DOHH2 (cell line): ENCODE data around the gene SRGAP1.

Experiments used
- H3F3A ChIP-seq: fragments of 200-600 bp; sonication (generic), shearing (Covaris generic); 2 replicates; pipeline ENCODE4 v1.6.0; 2016; ENCODE audit warnings: antibody characterized with exemption, mild to moderate bottlenecking; ENCODE audit not compliant: control insufficient read depth, insufficient read depth
- H3K27ac ChIP-seq: fragments of 200-600 bp; sonication (generic); 2 replicates; pipeline ENCODE4 v1.5.1; 2014; ENCODE audit warnings: low read depth, mild to moderate bottlenecking, low read length, moderate library complexity
- H3K27me3 ChIP-seq: fragments of 200-600 bp; sonication (generic); 2 replicates; pipeline ENCODE4 v1.6.1; 2014; ENCODE audit warnings: mild to moderate bottlenecking, low read length, mixed read lengths; ENCODE audit not compliant: control insufficient read depth
- H3K36me3 ChIP-seq: fragments of 200-600 bp; sonication (generic); 2 replicates; pipeline ENCODE4 v1.6.1; 2014; ENCODE audit warnings: mild to moderate bottlenecking, low read length, moderate library complexity, mixed read lengths; ENCODE audit not compliant: control insufficient read depth
- H3K4me1 ChIP-seq: fragments of 200-600 bp; sonication (generic); 2 replicates; pipeline ENCODE4 v1.6.1; 2014; ENCODE audit warnings: mild to moderate bottlenecking, low read length, mixed read lengths; ENCODE audit not compliant: control insufficient read depth
- H3K4me2 ChIP-seq: fragments of 200-600 bp; sonication (generic); 2 replicates; pipeline ENCODE4 v1.6.0; 2014; ENCODE audit warnings: mild to moderate bottlenecking, low read length, moderate library complexity
- H3K4me3 ChIP-seq: fragments of 200-600 bp; sonication (generic); 2 replicates; pipeline ENCODE4 v1.5.1; 2014; ENCODE audit warnings: mild to moderate bottlenecking, low read length, mixed read lengths
- H3K79me2 ChIP-seq: fragments of 200-600 bp; sonication (generic); 2 replicates; pipeline ENCODE4 v1.6.1; 2014; ENCODE audit warnings: mild to moderate bottlenecking, low read length, mixed read lengths; ENCODE audit not compliant: control insufficient read depth
- H3K9me2 ChIP-seq: fragments of 200-600 bp; sonication (generic); replicated peaks from 2 replicates; pipeline ENCODE4 v1.6.1; 2014; ENCODE audit warnings: mild to moderate bottlenecking, low read length, mixed read lengths; ENCODE audit not compliant: control insufficient read depth
- H3K9me3 ChIP-seq: fragments of 200-600 bp; sonication (generic); 2 replicates; pipeline ENCODE4 v1.6.1; 2014; ENCODE audit warnings: antibody characterized with exemption, low read length, mixed read lengths; ENCODE audit not compliant: control insufficient read depth, insufficient read depth
- H4K20me1 ChIP-seq: fragments of 200-600 bp; sonication (generic); 2 replicates; pipeline ENCODE4 v1.6.0; 2014; ENCODE audit warnings: low read depth, mild to moderate bottlenecking, antibody characterized with exemption, low read length, moderate library complexity; ENCODE audit not compliant: control insufficient read depth, insufficient read depth
- EZH2phosphoT487 ChIP-seq: fragments of 200-600 bp; sonication (generic); IDR thresholded peaks from 2 replicates; pipeline ENCODE4 v1.6.1; 2017; ENCODE audit warnings: borderline replicate concordance, mild to moderate bottlenecking, antibody characterized with exemption, low read length, moderate library complexity, mixed read lengths
- TF ChIP-seq, protein P1 (sequence below): fragments of 200-600 bp; sonication (generic); IDR thresholded peaks from one replicate; pipeline ENCODE4 v1.5.1; 2014; ENCODE audit warnings: antibody characterized with exemption, mild to moderate bottlenecking, low read depth, low read length; ENCODE audit not compliant: poor library complexity, severe bottlenecking

SRGAP1 gene

GRCh38 chr12:63820427-63820826 is 24.1 kb upstream of the SRGAP1 start:
- H3K27me3 ChIP-seq, result no peaks in the 10 kb centered on the region
- H3K4me1 ChIP-seq, result no peaks in the 10 kb centered on the region
- no peak overlapping the region for H3K27ac ChIP-seq
- no peaks in the 10 kb centered on the region for H3K79me2 ChIP-seq
- H3K9me2 ChIP-seq, result no peaks in the 10 kb centered on the region
- H3K4me3 ChIP-seq, result no peak overlapping the region
- H3F3A ChIP-seq, result no peaks in the 10 kb centered on the region
- no peaks in the 10 kb centered on the region; the same call in 1 of the 2 replicates for H3K9me3 ChIP-seq
- TF ChIP-seq EZH2phosphoT487, result no peak
- TF ChIP-seq, protein P1, sequence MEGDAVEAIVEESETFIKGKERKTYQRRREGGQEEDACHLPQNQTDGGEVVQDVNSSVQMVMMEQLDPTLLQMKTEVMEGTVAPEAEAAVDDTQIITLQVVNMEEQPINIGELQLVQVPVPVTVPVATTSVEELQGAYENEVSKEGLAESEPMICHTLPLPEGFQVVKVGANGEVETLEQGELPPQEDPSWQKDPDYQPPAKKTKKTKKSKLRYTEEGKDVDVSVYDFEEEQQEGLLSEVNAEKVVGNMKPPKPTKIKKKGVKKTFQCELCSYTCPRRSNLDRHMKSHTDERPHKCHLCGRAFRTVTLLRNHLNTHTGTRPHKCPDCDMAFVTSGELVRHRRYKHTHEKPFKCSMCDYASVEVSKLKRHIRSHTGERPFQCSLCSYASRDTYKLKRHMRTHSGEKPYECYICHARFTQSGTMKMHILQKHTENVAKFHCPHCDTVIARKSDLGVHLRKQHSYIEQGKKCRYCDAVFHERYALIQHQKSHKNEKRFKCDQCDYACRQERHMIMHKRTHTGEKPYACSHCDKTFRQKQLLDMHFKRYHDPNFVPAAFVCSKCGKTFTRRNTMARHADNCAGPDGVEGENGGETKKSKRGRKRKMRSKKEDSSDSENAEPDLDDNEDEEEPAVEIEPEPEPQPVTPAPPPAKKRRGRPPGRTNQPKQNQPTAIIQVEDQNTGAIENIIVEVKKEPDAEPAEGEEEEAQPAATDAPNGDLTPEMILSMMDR, result no peak
- H3K4me2 ChIP-seq, result no peak overlapping the region
- H3K36me3 ChIP-seq, result no peaks in the 10 kb centered on the region
- no peaks in the 10 kb centered on the region for H4K20me1 ChIP-seq

DNA sequence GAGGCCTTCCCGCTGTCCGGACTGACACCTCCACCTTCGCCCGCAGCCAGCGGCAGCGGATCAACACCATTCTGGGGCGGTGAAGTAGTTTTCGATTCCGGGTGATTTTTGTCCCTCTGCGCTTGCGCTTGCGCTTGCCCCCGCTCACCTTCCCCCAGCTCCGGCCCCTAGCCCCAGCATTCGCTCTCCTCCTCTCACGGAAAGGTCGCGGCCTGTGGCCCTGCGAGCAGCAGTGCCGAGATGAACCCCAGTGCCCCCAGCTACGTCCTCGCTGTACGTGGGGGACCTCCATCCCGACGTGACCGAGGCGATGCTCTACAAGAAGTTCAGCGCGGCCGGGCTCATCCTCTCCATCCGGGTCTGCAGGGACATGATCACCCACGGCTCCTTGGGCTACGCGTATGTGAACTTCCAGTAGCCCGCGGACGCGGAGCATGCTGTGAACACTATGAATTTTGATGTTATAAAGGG is 22.7 kb upstream of the SRGAP1 start:
- Histone ChIP-seq H3K27me3 (no peaks in the 10 kb centered on the region), H3K79me2 (no peaks in the 10 kb centered on the region), H3K27ac (no peak overlapping the region), H3F3A (no peaks in the 10 kb centered on the region), H3K4me3 (no peak overlapping the region), H3K9me3 (no peaks in the 10 kb centered on the region; the same call in 1 of the 2 replicates), H3K4me2 (no peak overlapping the region), H3K4me1 (no peaks in the 10 kb centered on the region), H4K20me1 (no peaks in the 10 kb centered on the region), H3K9me2 (no peaks in the 10 kb centered on the region), H3K36me3 (no peaks in the 10 kb centered on the region)
- TF ChIP-seq, protein P1, result no peak
- no peak for TF ChIP-seq EZH2phosphoT487

DNA sequence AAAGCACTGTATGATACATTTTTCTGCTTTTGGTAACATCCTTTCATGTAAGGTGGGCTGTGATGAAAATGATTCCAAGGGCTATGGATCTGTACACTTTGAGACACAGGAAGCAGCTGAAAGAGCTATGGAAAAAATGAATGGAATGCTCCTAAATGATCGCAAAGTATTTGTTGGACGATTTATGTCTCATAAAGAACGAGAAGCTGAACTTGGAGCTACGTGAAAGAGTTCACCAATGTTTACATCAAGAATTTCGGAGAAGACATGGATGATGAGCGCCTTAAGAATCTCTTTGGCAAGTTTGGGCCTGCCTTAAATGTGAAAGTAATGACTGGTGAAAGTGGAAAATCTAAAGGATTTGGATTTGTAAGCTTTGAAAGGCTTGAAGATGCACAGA is 22.1 kb upstream of the SRGAP1 start:
- H4K20me1 ChIP-seq, result no peaks in the 10 kb centered on the region
- no peaks in the 10 kb centered on the region for H3K27me3 ChIP-seq
- no peak for TF ChIP-seq EZH2phosphoT487
- TF ChIP-seq, protein P1, result no peak
- H3F3A ChIP-seq, result no peaks in the 10 kb centered on the region
- H3K27ac ChIP-seq, result no peak overlapping the region
- no peak overlapping the region for H3K4me3 ChIP-seq
- no peaks in the 10 kb centered on the region for H3K4me1 ChIP-seq
- H3K9me3 ChIP-seq, result no peaks in the 10 kb centered on the region
- H3K4me2 ChIP-seq, result no peak overlapping the region
- H3K9me2 ChIP-seq, result no peaks in the 10 kb centered on the region
- no peaks in the 10 kb centered on the region for H3K36me3 ChIP-seq
- no peaks in the 10 kb centered on the region for H3K79me2 ChIP-seq

GRCh38 chr12:63823040-63823439 is 21.5 kb upstream of the SRGAP1 start:
- no peaks in the 10 kb centered on the region for H3K9me2 ChIP-seq
- H3K9me3 ChIP-seq, result no peaks in the 10 kb centered on the region
- H3K79me2 ChIP-seq, result no peaks in the 10 kb centered on the region
- no peaks in the 10 kb centered on the region for H4K20me1 ChIP-seq
- no peaks in the 10 kb centered on the region for H3K27me3 ChIP-seq
- no peaks in the 10 kb centered on the region for H3F3A ChIP-seq
- no peak overlapping the region for H3K27ac ChIP-seq
- no peak overlapping the region for H3K4me2 ChIP-seq
- no peak overlapping the region for H3K4me3 ChIP-seq
- no peaks in the 10 kb centered on the region for H3K36me3 ChIP-seq
- no peak for TF ChIP-seq EZH2phosphoT487
- TF ChIP-seq, protein P1, result no peak
- no peaks in the 10 kb centered on the region for H3K4me1 ChIP-seq
